H54 (cell line): ENCODE data around the gene LPCAT1.
A peak's percentile ranks its signal among the peaks of the same experiment; 100 is the strongest.
"Not testable (repeated sequence)": the region's sequence is repeated elsewhere in the genome, so short reads cannot be mapped to it uniquely, and the experiment has no call there.

Source experiments
- DNase-seq: peaks from one replicate; pipeline ENCODE4 v3.0.0; 2011; ENCODE audit warnings: low spot score, mixed read lengths; ENCODE audit not compliant: insufficient read length
- FAIRE-seq: peaks from 3 replicates; lab custom pipeline; 2011; peaks lifted over from hg19 to GRCh38; lab: Jason Lieb, UNC
- POLR2A ChIP-seq: IDR thresholded peaks from 2 replicates; pipeline ENCODE4 v1.6.1; 2011; ENCODE audit warnings: low read depth, mild to moderate bottlenecking, low read length

Gene LPCAT1

GRCh38 chr5:1515921-1516571, 7.7 kb downstream of the LPCAT1 start:
- DNase-seq (peak; percentile 71), FAIRE-seq (no peak)
- no peak for TF ChIP-seq POLR2A

- no peak for FAIRE-seq
- DNase-seq: no peak
- TF ChIP-seq POLR2A: no peak
Observed at GRCh38 chr5:1515311-1515920, 8.3 kb downstream of the LPCAT1 start.

GRCh38 chr5:1514819-1515310, 8.9 kb downstream of the LPCAT1 start:
- DNase-seq, FAIRE-seq: not testable (repeated sequence)

- no peak for TF ChIP-seq POLR2A
- no peak for FAIRE-seq
- DNase-seq: no peak
Observed at GRCh38 chr5:1514027-1514818, 9.5 kb downstream of the LPCAT1 start.

GRCh38 chr5:1513326-1514026, 10.3 kb downstream of the LPCAT1 start:
- FAIRE-seq (no peak), DNase-seq (no peak)
- no peak for TF ChIP-seq POLR2A

- no peak for TF ChIP-seq POLR2A
- FAIRE-seq (no peak), DNase-seq (no peak)
Observed at GRCh38 chr5:1512541-1513291, 11.0 kb downstream of the LPCAT1 start.

- no peak for TF ChIP-seq POLR2A
- DNase-seq (peak; percentile 94), FAIRE-seq (no peak)
Observed at GRCh38 chr5:1511651-1512540, 11.9 kb downstream of the LPCAT1 start.

GRCh38 chr5:1511048-1511447, 12.7 kb downstream of the LPCAT1 start:
- FAIRE-seq (no peak), DNase-seq (no peak)
- TF ChIP-seq POLR2A: no peak

- FAIRE-seq: no peak
Observed at GRCh38 chr5:1510631-1511030, 13.1 kb downstream of the LPCAT1 start.

GRCh38 chr5:1510151-1510561, 13.6 kb downstream of the LPCAT1 start:
- DNase-seq: no peak
- FAIRE-seq: no peak
- no peak for TF ChIP-seq POLR2A

More at GRCh38 chr5:1510631-1511030, 13.1 kb downstream of the LPCAT1 start:
- DNase-seq: no peak
- TF ChIP-seq POLR2A: no peak

- TF ChIP-seq POLR2A: no peak
- no peak for FAIRE-seq
- DNase-seq: no peak
Observed at GRCh38 chr5:1509346-1510085, 14.2 kb downstream of the LPCAT1 start.
